HG03025 (cell line): ENCODE results near the gene HSF5.
A peak's percentile ranks its signal among the peaks of the same experiment; 100 is the strongest.

Source experiments
- ATAC-seq: cut with Tn5 transposase; IDR thresholded peaks from one replicate; pipeline ENCODE4 v1.9.1; 2021; ENCODE audit warnings: mild to moderate bottlenecking, moderate library complexity; ENCODE audit not compliant: unreplicated experiment, low FRiP score

Gene HSF5

GRCh38 chr17:58487589-58488427 is at the start of gene HSF5:
TSS of gene HSF5 (minus strand) at chr17:58488408. CDS start at chr17:58488274, 134 bp downstream.
- no peak for ATAC-seq

GRCh38 chr17:58537266-58537665 is 49.1 kb upstream of the HSF5 start:
- ATAC-seq, result no peak

- no peak for ATAC-seq
Observed at GRCh38 chr17:58536542-58536941, 48.3 kb upstream of the HSF5 start.

- ATAC-seq, result no peak
Observed at GRCh38 chr17:58535431-58535830, 47.2 kb upstream of the HSF5 start.

GRCh38 chr17:58534901-58535421 is 46.8 kb upstream of the HSF5 start:
- no peak for ATAC-seq

GRCh38 chr17:58534331-58534730 is 46.1 kb upstream of the HSF5 start:
- no peak for ATAC-seq

GRCh38 chr17:58533616-58534188 is 45.5 kb upstream of the HSF5 start:
- ATAC-seq, result no peak

GRCh38 chr17:58532555-58532951 is 44.3 kb upstream of the HSF5 start:
- no peak for ATAC-seq

- no peak for ATAC-seq
Observed at GRCh38 chr17:58531661-58532554, 43.7 kb upstream of the HSF5 start.

- no peak for ATAC-seq
Observed at GRCh38 chr17:58531122-58531521, 42.9 kb upstream of the HSF5 start.

- no peak for ATAC-seq
Observed at GRCh38 chr17:58530655-58531054, 42.4 kb upstream of the HSF5 start.

GRCh38 chr17:58529275-58529674 is 41.1 kb upstream of the HSF5 start:
- ATAC-seq, result no peak

- no peak for ATAC-seq
Observed at GRCh38 chr17:58528443-58528842, 40.2 kb upstream of the HSF5 start.

GRCh38 chr17:58527949-58528348 is 39.7 kb upstream of the HSF5 start:
- no peak for ATAC-seq

- ATAC-seq, result no peak
Observed at GRCh38 chr17:58527306-58527705, 39.1 kb upstream of the HSF5 start.

GRCh38 chr17:58525239-58525638 is 37.0 kb upstream of the HSF5 start:
- no peak for ATAC-seq

- no peak for ATAC-seq
Observed at GRCh38 chr17:58521680-58522079, 33.5 kb upstream of the HSF5 start.

GRCh38 chr17:58520843-58521430 is 32.7 kb upstream of the HSF5 start:
- ATAC-seq, result no peak

- ATAC-seq, result peak; percentile 84
Observed at GRCh38 chr17:58517928-58518609, 29.9 kb upstream of the HSF5 start.

- peak; percentile 20 for ATAC-seq
Observed at GRCh38 chr17:58517378-58517927, 29.2 kb upstream of the HSF5 start.
